ENCODE results near the gene ECM2. TPM values are rescaled to one million over a fixed set of nuclear protein-coding genes. Genes with fewer than 3 reads are reported as not detected.
A peak's percentile ranks its signal among the peaks of the same experiment; 100 is the strongest.
"Not testable (repeated sequence)": the region's sequence is repeated elsewhere in the genome, so short reads cannot be mapped to it uniquely, and the experiment has no call there.

ECM2 gene
- total RNA-seq (15.9 and 20.8 TPM in 2 replicates), polyA plus RNA-seq (1.1 and 4.0 TPM in 2 replicates)

- DNase-seq (ENCODE audit: low spot score) = peak; percentile 42
- H3K9me2 ChIP-seq (replicated peaks; ENCODE audit: insufficient read depth) = no peaks in the 10 kb centered on the region
- no peaks in the 10 kb centered on the region for H3K79me2 ChIP-seq
- no peaks in the 10 kb centered on the region for H4K20me1 ChIP-seq (ENCODE audit: insufficient read depth, poor library complexity, severe bottlenecking)
- H3K9me3 ChIP-seq (ENCODE audit: low read depth) = no peaks in the 10 kb centered on the region
- no peaks in the 10 kb centered on the region for H3K36me3 ChIP-seq (replicated peaks; ENCODE audit: insufficient read depth, low read depth)
- TF ChIP-seq CTCF (IDR thresholded peaks at IDR 0.05; ENCODE audit: poor library complexity) (no peak), EZH2phosphoT487 (IDR thresholded peaks at IDR 0.05; ENCODE audit: low read depth, severe bottlenecking, unreplicated experiment) (no peak), EZH2 (IDR thresholded peaks at IDR 0.05; ENCODE audit: borderline replicate concordance) (no peak)
- peak within 1 kb of the TSS; percentile 67 for H3K4me2 ChIP-seq
- WGBS (ENCODE audit: low lambda C conversion rate, missing lambda C conversion rate) = 64% methylated on average over 7 of the region's 7 CpGs
- peak within 1 kb of the TSS; percentile 2 for H3K4me3 ChIP-seq
- H2AFZ ChIP-seq = peak within 1 kb of the TSS; percentile 20
- no peaks in the 10 kb centered on the region for H3K4me1 ChIP-seq (ENCODE audit: insufficient read depth)
- H3K27me3 ChIP-seq = no peaks in the 10 kb centered on the region
- H3K27ac ChIP-seq = peak within 1 kb of the TSS; percentile 65
These were observed at the start of gene ECM2 for GRCh38 chr9:92535940-92536850. ECM2 (minus strand) TSS chr9:92535990; CDS start chr9:92522866, 13,124 bp downstream.

GRCh38 chr9:92576175-92576574 is 40.4 kb upstream of the ECM2 start:
- H3K4me3 ChIP-seq = no peak overlapping the region
- H3K9me3 ChIP-seq (ENCODE audit: low read depth) = no peaks in the 10 kb centered on the region
- H3K36me3 ChIP-seq (replicated peaks; ENCODE audit: insufficient read depth, low read depth) = no peaks in the 10 kb centered on the region
- no peaks in the 10 kb centered on the region for H3K4me1 ChIP-seq (ENCODE audit: insufficient read depth)
- H3K4me2 ChIP-seq = no peak overlapping the region
- H3K79me2 ChIP-seq = no peaks in the 10 kb centered on the region
- no peak overlapping the region for H2AFZ ChIP-seq
- DNase-seq (ENCODE audit: low spot score) = no peak
- no peaks in the 10 kb centered on the region for H3K9me2 ChIP-seq (replicated peaks; ENCODE audit: insufficient read depth)
- H3K27ac ChIP-seq = no peak overlapping the region
- no peak for TF ChIP-seq EZH2 (IDR thresholded peaks at IDR 0.05; ENCODE audit: borderline replicate concordance)
- no peak for TF ChIP-seq EZH2phosphoT487 (IDR thresholded peaks at IDR 0.05; ENCODE audit: low read depth, severe bottlenecking, unreplicated experiment)
- no peak for TF ChIP-seq CTCF (IDR thresholded peaks at IDR 0.05; ENCODE audit: poor library complexity)
- WGBS (ENCODE audit: low lambda C conversion rate, missing lambda C conversion rate) = 84% methylated on average over 1 of the region's 1 CpG
- H3K27me3 ChIP-seq = no peaks in the 10 kb centered on the region
- no peaks in the 10 kb centered on the region for H4K20me1 ChIP-seq (ENCODE audit: insufficient read depth, poor library complexity, severe bottlenecking)

GRCh38 chr9:92573612-92574011 is 37.8 kb upstream of the ECM2 start:
- H3K27me3 ChIP-seq, H3K79me2 ChIP-seq: not testable (repeated sequence)

GRCh38 chr9:92571871-92572270 is 36.1 kb upstream of the ECM2 start:
- not testable (repeated sequence) for H3K27me3 ChIP-seq; H3K9me2 ChIP-seq (replicated peaks; ENCODE audit: insufficient read depth); H4K20me1 ChIP-seq (ENCODE audit: insufficient read depth, poor library complexity, severe bottlenecking); H3K79me2 ChIP-seq; H3K4me2 ChIP-seq; H2AFZ ChIP-seq; DNase-seq (ENCODE audit: low spot score); H3K4me3 ChIP-seq; H3K9me3 ChIP-seq (ENCODE audit: low read depth); H3K27ac ChIP-seq; H3K36me3 ChIP-seq (replicated peaks; ENCODE audit: insufficient read depth, low read depth); H3K4me1 ChIP-seq (ENCODE audit: insufficient read depth)
- 90% methylated on average over 2 of the region's 2 CpGs for WGBS (ENCODE audit: low lambda C conversion rate, missing lambda C conversion rate)

More at GRCh38 chr9:92573612-92574011, 37.8 kb upstream of the ECM2 start:
- not testable (repeated sequence) for H3K36me3 ChIP-seq (replicated peaks; ENCODE audit: insufficient read depth, low read depth); H2AFZ ChIP-seq; H4K20me1 ChIP-seq (ENCODE audit: insufficient read depth, poor library complexity, severe bottlenecking); H3K4me3 ChIP-seq; H3K4me1 ChIP-seq (ENCODE audit: insufficient read depth); H3K4me2 ChIP-seq; H3K27ac ChIP-seq; DNase-seq (ENCODE audit: low spot score); H3K9me2 ChIP-seq (replicated peaks; ENCODE audit: insufficient read depth); H3K9me3 ChIP-seq (ENCODE audit: low read depth)
- 96% methylated on average over 14 of the region's 14 CpGs for WGBS (ENCODE audit: low lambda C conversion rate, missing lambda C conversion rate)
